Esophagus muscularis mucosa (tissue), 3 donors: Measurements from ENCODE around the gene UBTD2.

ENCODE experiments used
- CTCF ChIP-seq, 3 experiments: fragments of 200-600 bp in 2 of 3; fragments of 450-650 bp in 1 of 3; sonication (generic) in 2 of 3; IDR thresholded peaks; one replicate each; pipeline ENCODE4 v1.5.1; 2017 to 2019; ENCODE audit warnings: antibody characterized with exemption in 3 of 3, mild to moderate bottlenecking in 2 of 3, moderate library complexity in 1 of 3
- POLR2A ChIP-seq: fragments of 450-650 bp; IDR thresholded peaks from one replicate; pipeline ENCODE4 v1.6.1; 2017; ENCODE audit warnings: antibody characterized with exemption, moderate library complexity, mild to moderate bottlenecking, low read depth
- POLR2AphosphoS5 ChIP-seq, 2 donors: sonication (generic); formaldehyde crosslinking; IDR thresholded peaks; one replicate each; pipeline ENCODE4 v1.6.1; 2017; ENCODE audit warnings: antibody characterized with exemption in 2 of 2

- TF ChIP-seq POLR2AphosphoS5 (IDR thresholded peaks at IDR 0.05) (no peak), CTCF (IDR thresholded peaks at IDR 0.05) (no peak), POLR2A (no peak)
These were observed 17.4 kb downstream of the UBTD2 start for GRCh38 chr5:172266071-172266675.
